HepG2 (cell line): ENCODE data around the gene CRNKL1. TPM values are rescaled to one million over a fixed set of nuclear protein-coding genes. Genes with fewer than 3 reads are reported as not detected.

ENCODE experiments used
- DR1 ChIP-seq: sonication (generic); formaldehyde crosslinking; IDR thresholded peaks from 2 replicates; pipeline ENCODE4 v1.8.0; 2021; ENCODE audit warnings: mild to moderate bottlenecking, missing genetic modification reagents, inconsistent platforms
- FOSL2 ChIP-seq: sonication (generic); formaldehyde crosslinking; IDR thresholded peaks from 2 replicates; pipeline ENCODE4 v1.4.0; 2020; ENCODE audit warnings: missing genetic modification reagents
- FOXK1 ChIP-seq: sonication (generic); formaldehyde crosslinking; IDR thresholded peaks from 2 replicates; pipeline ENCODE4 v1.4.0; 2020; ENCODE audit warnings: low read depth, missing genetic modification reagents, borderline replicate concordance
- MXD3 ChIP-seq: IDR thresholded peaks from 2 replicates; pipeline ENCODE4 v1.6.1; 2016; ENCODE audit warnings: mild to moderate bottlenecking, missing biosample characterization, missing genetic modification reagents
- NCOR1 ChIP-seq: fragments of 200-600 bp; sonication (generic); IDR thresholded peaks from 2 replicates; pipeline ENCODE4 v1.7.0; 2017; ENCODE audit warnings: antibody characterized with exemption, low read length, borderline replicate concordance
- NFE2 ChIP-seq: sonication (generic); formaldehyde crosslinking; IDR thresholded peaks from 2 replicates; pipeline ENCODE4 v1.4.0; 2020; ENCODE audit warnings: missing genetic modification reagents
- PBX2 ChIP-seq: IDR thresholded peaks from 2 replicates; pipeline ENCODE4 v1.6.1; 2016; ENCODE audit warnings: control low read depth
- RERE ChIP-seq: IDR thresholded peaks from 2 replicates; pipeline ENCODE4 v1.6.1; 2016; ENCODE audit warnings: low read depth, missing genetic modification reagents, missing compliant biosample characterization
- SALL1 ChIP-seq: sonication (generic); formaldehyde crosslinking; IDR thresholded peaks from 2 replicates; pipeline ENCODE4 v1.8.0; 2022; ENCODE audit warnings: mild to moderate bottlenecking, missing genetic modification reagents
- SOX5 ChIP-seq: IDR thresholded peaks from 2 replicates; pipeline ENCODE4 v1.6.1; 2016; ENCODE audit warnings: borderline replicate concordance
- SP1 ChIP-seq, 2 experiments: fragments of 450-650 bp in 1 of 2; sonication (generic) in 1 of 2; formaldehyde crosslinking in 1 of 2; IDR thresholded peaks; 2 replicates each; pipeline versions ENCODE4 v1.4.0 to v1.6.1; 2016 to 2020; ENCODE audit warnings: missing genetic modification reagents in 1 of 2
- ZNF264 ChIP-seq: sonication (generic); formaldehyde crosslinking; IDR thresholded peaks from 2 replicates; pipeline ENCODE4 v1.4.0; 2020; ENCODE audit warnings: missing genetic modification reagents
- ZNF496 ChIP-seq: sonication (generic); formaldehyde crosslinking; IDR thresholded peaks from 2 replicates; pipeline ENCODE4 v1.8.1; 2023; ENCODE audit warnings: mild to moderate bottlenecking, moderate library complexity, missing genetic modification reagents; ENCODE audit not compliant: insufficient replicate concordance
- ZNF503 ChIP-seq: sonication (generic); formaldehyde crosslinking; IDR thresholded peaks from 2 replicates; pipeline ENCODE4 v1.4.0; 2020; ENCODE audit warnings: missing genetic modification reagents
- polyA plus RNA-seq, 8 experiments: library from polyadenylated mRNA; depleted of rRNA in 3 of 8; stranded (reverse) in 7 of 8; unstranded in 1 of 8; fragments of >200 nt; fragmentation: Illumina TruSeq in 4 of 8; extraction: Trizol in 4 of 8; gene quantifications; 2 replicates each; pipeline versions ENCODE4 v1.2.1 to v1.2.3, GENCODE V29; 2011 to 2016; ENCODE audit warnings: low read depth in 4 of 8, missing spikeins in 1 of 8, mixed read lengths in 1 of 8; ENCODE audit not compliant: insufficient read depth in 1 of 8
- total RNA-seq, 5 experiments: library from RNA; depleted of rRNA; stranded (reverse); fragments of >200 nt; fragmentation: Illumina TruSeq; extraction: Trizol; gene quantifications; 2 replicates each; pipeline ENCODE4 v1.2.3, GENCODE V29; 2016; ENCODE audit warnings: low read depth in 1 of 5
- TF ChIP-seq, protein P1 (sequence below): sonication (generic); formaldehyde crosslinking; IDR thresholded peaks from 2 replicates; pipeline ENCODE4 v1.4.0; 2020; ENCODE audit warnings: missing genetic modification reagents

The CRNKL1 gene
- total and polyA plus RNA-seq, 2 of the 13 experiments (the other 11 are each of a cell fraction or from before 2014, with no cell fraction given): 12.3 to 64.5 TPM

GRCh38 chr20:20002101-20002998 is 49.9 kb downstream of the CRNKL1 start (continued):
- TF ChIP-seq RERE (CRISPR knock-in tag) (no peak), FOSL2 (CRISPR knock-in tag) (peak; percentile 71), DR1 (CRISPR knock-in tag) (no peak), SALL1 (CRISPR knock-in tag) (peak; percentile 98), NFE2 (CRISPR knock-in tag) (peak; percentile 80; the same call in 1 of the 2 replicates), FOXK1 (CRISPR knock-in tag) (peak; percentile 67; the same call in 1 of the 2 replicates), SP1 (IDR thresholded peaks at IDR 0.05) (no peak), SP1 (CRISPR knock-in tag; IDR thresholded peaks at IDR 0.05) (no peak), MXD3 (CRISPR knock-in tag) (peak; percentile 42; the same call in 1 of the 2 replicates), ZNF264 (CRISPR knock-in tag) (peak; percentile 34; the same call in 1 of the 2 replicates), ZNF503 (no peak), PBX2 (CRISPR knock-in tag) (no peak), SOX5 (peak; percentile 84), ZNF496 (CRISPR knock-in tag) (no peak), NCOR1 (peak; percentile 90)
- TF ChIP-seq, protein P1, sequence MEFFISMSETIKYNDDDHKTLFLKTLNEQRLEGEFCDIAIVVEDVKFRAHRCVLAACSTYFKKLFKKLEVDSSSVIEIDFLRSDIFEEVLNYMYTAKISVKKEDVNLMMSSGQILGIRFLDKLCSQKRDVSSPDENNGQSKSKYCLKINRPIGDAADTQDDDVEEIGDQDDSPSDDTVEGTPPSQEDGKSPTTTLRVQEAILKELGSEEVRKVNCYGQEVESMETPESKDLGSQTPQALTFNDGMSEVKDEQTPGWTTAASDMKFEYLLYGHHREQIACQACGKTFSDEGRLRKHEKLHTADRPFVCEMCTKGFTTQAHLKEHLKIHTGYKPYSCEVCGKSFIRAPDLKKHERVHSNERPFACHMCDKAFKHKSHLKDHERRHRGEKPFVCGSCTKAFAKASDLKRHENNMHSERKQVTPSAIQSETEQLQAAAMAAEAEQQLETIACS (CRISPR knock-in tag): no peak
